Suprapubic skin (tissue), 4 donors: ENCODE measurements around the gene CECR2. TPM values are rescaled to one million over a fixed set of nuclear protein-coding genes. Genes with fewer than 3 reads are reported as not detected.

Experiments used
- DNase-seq, 2 donors: peaks; one replicate each; pipeline ENCODE4 v3.0.0-alpha.2; 2019; ENCODE audit warnings: low spot score in 2 of 2
- H3K27ac ChIP-seq: fragments of 200-600 bp; sonication (generic); one replicate; pipeline ENCODE4 v1.5.1; 2019
- H3K27me3 ChIP-seq: fragments of 200-600 bp; sonication (generic); one replicate; pipeline ENCODE4 v1.5.1; 2019
- H3K36me3 ChIP-seq: fragments of 200-600 bp; sonication (generic); one replicate; pipeline ENCODE4 v1.5.1; 2019
- H3K4me1 ChIP-seq: fragments of 200-600 bp; sonication (generic); one replicate; pipeline ENCODE4 v1.5.1; 2019
- H3K4me3 ChIP-seq: fragments of 200-600 bp; sonication (generic); one replicate; pipeline ENCODE4 v1.5.1; 2019; ENCODE audit warnings: mild to moderate bottlenecking
- H3K9me3 ChIP-seq: fragments of 200-600 bp; sonication (generic); one replicate; pipeline ENCODE4 v1.5.1; 2019
- CTCF ChIP-seq, 2 donors: fragments of 200-600 bp in 1 of 2; fragments of 450-650 bp in 1 of 2; sonication (generic) in 1 of 2; IDR thresholded peaks; one replicate each; pipeline ENCODE4 v1.5.1; 2016 to 2019; ENCODE audit warnings: antibody characterized with exemption in 2 of 2, mild to moderate bottlenecking in 1 of 2, moderate library complexity in 1 of 2
- EP300 ChIP-seq: sonication (generic); formaldehyde crosslinking; IDR thresholded peaks from one replicate; pipeline ENCODE4 v1.6.1; 2017; ENCODE audit warnings: antibody characterized with exemption
- POLR2A ChIP-seq, 2 donors: fragments of 450-650 bp; IDR thresholded peaks; one replicate each; pipeline ENCODE4 v1.6.1; 2017; ENCODE audit warnings: antibody characterized with exemption in 2 of 2, mild to moderate bottlenecking in 2 of 2, moderate library complexity in 2 of 2
- POLR2AphosphoS5 ChIP-seq, 3 donors: sonication (generic); formaldehyde crosslinking; IDR thresholded peaks; one replicate each; pipeline ENCODE4 v1.6.1; 2017; ENCODE audit warnings: antibody characterized with exemption in 3 of 3
- WGBS: methylation state at CpG from one replicate; pipeline ENCODE4 v1.1.5; 2018; 5-methylcytosine and 5-hydroxymethylcytosine counted together
- total RNA-seq, 4 donors: library from RNA; depleted of rRNA; stranded (reverse); fragments of >200 nt; gene quantifications; one replicate each; pipeline ENCODE4 v1.1.0, GENCODE V29; 2016

The CECR2 gene
- total RNA-seq, 4 donors from 2014 or later, result 2.5 to 3.9 (median 3.7) TPM

DNA sequence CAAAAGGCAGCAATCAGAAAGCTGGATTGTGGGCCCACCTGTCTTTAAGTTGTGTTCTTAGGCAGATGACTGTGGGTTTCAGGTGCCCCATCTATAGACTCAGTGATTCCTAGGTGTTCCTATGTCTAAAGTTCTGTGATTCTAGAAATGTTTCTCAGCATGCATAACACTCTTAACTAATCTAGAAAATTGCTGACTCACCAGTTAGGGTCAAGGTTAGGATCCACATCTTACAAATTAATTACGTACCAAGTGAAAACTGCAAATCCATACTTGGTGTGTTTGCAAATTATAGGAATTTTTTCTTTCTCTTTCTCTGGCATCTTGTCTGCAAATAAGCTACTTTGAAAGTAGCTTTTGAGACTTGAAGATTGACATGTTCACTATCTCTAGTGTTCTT is 7.7 kb downstream of the CECR2 start:
- Histone ChIP-seq H3K36me3 (no peaks in the 10 kb centered on the region), H3K27ac (no peak overlapping the region), H3K27me3 (peaks cover 34% of the 10 kb centered on the region), H3K9me3 (no peaks in the 10 kb centered on the region), H3K4me1 (no peaks in the 10 kb centered on the region), H3K4me3 (no peak overlapping the region)
- DNase-seq, result no peak
- 71% methylated on average over 1 of the region's 1 CpG for WGBS
- TF ChIP-seq POLR2AphosphoS5 (IDR thresholded peaks at IDR 0.05), result no peak
- no peak for TF ChIP-seq POLR2A (IDR thresholded peaks at IDR 0.05)
- no peak for TF ChIP-seq CTCF (IDR thresholded peaks at IDR 0.05)
- TF ChIP-seq EP300, result no peak

DNA sequence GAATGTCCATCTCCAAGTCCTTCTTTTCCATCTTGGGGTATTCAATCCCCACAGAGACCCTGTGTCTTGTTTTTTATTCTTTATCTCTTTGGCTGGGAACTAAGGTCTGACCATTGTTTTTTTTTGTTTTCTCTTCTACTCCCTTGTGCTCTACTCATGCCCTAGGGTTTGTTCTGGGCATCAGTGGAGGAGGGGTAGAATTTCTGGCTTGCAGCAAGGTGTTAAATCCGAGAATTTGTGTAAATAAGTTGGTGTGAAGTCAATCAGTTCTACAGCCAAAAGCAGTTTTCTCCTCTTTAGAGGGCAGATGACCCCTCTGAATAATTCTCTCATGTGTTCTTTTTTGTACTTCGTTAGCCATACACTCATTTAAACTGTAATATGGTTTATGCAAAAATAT is 10.7 kb downstream of the CECR2 start:
- no peak for DNase-seq
- peaks cover 6% of the 10 kb centered on the region for H3K9me3 ChIP-seq
- no peaks in the 10 kb centered on the region for H3K4me1 ChIP-seq
- 58% methylated on average over 2 of the region's 2 CpGs for WGBS
- H3K36me3 ChIP-seq, result no peaks in the 10 kb centered on the region
- no peak overlapping the region for H3K27ac ChIP-seq
- H3K4me3 ChIP-seq, result no peak overlapping the region
- H3K27me3 ChIP-seq, result peaks cover 14% of the 10 kb centered on the region
- TF ChIP-seq CTCF (IDR thresholded peaks at IDR 0.05), result no peak
- no peak for TF ChIP-seq POLR2AphosphoS5 (IDR thresholded peaks at IDR 0.05)
- no peak for TF ChIP-seq POLR2A (IDR thresholded peaks at IDR 0.05)
- TF ChIP-seq EP300, result no peak

DNA sequence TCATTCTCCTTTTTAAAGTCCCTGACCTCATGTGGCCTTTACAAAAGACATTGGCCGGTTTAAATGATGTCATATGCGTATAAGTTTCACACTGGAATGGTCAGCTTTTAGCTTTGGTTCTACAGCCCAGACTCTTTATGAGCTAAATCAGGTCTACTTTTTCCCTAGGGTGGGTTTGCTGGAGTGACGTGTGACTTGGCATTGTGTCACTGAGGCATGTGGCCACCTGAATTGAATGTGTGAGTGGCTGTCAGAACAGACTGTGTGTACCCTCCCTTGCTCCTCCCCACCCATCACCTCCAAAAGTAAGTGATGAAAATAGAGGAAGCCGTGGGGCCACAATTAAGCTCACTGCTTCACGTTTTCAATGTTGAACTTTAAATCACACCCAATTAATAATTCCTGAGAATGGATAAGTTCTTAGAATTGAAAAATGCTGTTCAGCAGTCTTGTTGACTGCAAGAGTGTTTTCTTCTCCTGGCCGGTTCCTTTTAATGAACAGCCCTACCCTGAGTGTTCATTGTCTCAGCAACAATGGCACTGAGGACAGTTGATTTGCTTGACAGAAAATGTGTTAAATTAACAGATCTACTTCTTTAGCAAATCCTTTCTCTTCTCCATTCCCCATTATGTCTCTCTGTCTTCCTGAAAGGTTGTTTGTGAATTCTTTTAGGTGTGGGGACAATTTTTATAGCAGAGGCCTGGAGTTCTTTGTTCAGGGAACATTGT is 11.3 kb downstream of the CECR2 start:
- Histone ChIP-seq H3K4me3 (no peak overlapping the region), H3K27me3 (peaks cover 14% of the 10 kb centered on the region), H3K4me1 (no peaks in the 10 kb centered on the region), H3K36me3 (no peaks in the 10 kb centered on the region), H3K27ac (no peak overlapping the region), H3K9me3 (peaks cover 8% of the 10 kb centered on the region)
- no peak for TF ChIP-seq POLR2A (IDR thresholded peaks at IDR 0.05)
- no peak for TF ChIP-seq EP300
- TF ChIP-seq POLR2AphosphoS5 (IDR thresholded peaks at IDR 0.05), result no peak
- TF ChIP-seq CTCF (IDR thresholded peaks at IDR 0.05), result no peak
- no peak for DNase-seq
- 57% methylated on average over 6 of the region's 6 CpGs for WGBS

DNA sequence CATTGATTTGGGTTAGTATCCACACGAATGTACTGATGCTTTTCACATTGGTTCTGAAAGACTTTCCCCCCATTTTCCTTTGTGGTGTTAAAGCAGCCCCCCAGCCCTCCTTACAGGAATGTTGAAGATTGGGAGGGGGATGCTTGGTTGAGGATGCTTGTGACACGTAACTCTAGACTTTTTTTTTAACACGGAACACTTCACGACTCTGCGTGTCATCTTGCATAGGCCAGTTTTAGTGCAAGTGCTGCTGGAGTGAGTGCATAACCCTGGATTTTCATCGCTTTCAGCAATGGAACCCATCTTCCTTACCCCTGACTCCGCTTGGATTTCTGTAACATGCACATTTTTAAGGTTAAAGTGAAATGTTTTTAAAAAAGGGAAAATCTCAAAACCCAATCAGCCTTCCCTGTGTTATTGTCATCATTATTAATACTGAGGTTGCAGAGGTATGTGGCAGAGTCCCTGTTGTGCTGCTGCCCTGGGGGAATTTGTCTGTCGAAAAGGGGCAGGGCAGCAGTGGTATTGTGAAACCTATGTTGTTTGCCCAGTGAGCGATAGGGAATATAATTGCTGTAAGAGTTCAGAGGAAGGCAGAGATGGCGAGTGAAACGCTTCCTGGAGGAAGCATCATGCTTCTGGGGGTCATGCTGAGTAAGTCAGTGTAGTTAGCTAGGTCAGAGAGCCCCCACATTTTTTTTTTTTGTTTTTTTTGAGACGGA is 12.1 kb downstream of the CECR2 start:
- Histone ChIP-seq H3K27ac (no peak overlapping the region), H3K27me3 (peaks cover 14% of the 10 kb centered on the region), H3K9me3 (peaks cover 8% of the 10 kb centered on the region), H3K4me3 (no peak overlapping the region), H3K36me3 (no peaks in the 10 kb centered on the region), H3K4me1 (no peaks in the 10 kb centered on the region)
- WGBS, result 69% methylated on average over 12 of the region's 12 CpGs
- DNase-seq, result no peak
- TF ChIP-seq POLR2A (IDR thresholded peaks at IDR 0.05), result no peak
- TF ChIP-seq CTCF (IDR thresholded peaks at IDR 0.05), result no peak
- no peak for TF ChIP-seq POLR2AphosphoS5 (IDR thresholded peaks at IDR 0.05)
- TF ChIP-seq EP300, result no peak

DNA sequence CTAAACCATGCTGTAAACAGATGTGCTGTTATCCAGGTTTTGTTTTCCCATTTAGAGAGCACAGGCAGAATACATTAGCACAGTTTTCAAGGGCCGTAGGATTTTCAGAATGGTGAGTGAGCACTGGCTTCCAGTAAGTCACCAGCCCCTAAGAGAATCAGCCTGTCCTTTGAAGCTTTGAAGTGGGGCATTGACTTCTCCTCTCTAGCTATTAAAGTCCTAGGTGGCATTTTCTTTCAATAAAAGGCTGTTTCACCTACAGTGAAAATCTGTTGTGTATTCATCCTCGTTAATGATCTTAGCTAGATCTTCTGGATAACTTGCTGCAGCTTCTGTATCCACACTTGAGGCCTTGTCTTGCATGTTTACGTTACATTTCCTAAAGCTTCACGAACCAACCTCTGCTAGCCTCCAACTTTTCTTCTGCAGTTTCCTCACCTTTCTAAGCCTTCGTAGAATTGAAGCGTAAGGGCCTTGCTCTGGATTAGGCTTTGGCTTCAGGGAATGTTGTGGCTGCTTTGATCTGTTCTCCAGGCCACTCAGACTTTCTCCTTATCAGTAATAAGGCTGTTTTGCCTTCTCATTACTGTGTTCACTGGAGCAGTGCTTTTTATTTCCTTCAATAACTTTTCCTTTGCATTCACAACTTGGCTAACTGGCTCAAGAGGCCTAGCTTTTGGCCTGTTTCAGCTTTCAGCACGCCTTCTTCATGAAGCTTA is 15.5 kb downstream of the CECR2 start:
- peaks cover 8% of the 10 kb centered on the region for H3K9me3 ChIP-seq
- 82% methylated on average over 7 of the region's 7 CpGs for WGBS
- no peaks in the 10 kb centered on the region for H3K4me1 ChIP-seq

More for the DNA sequence above, 15.5 kb downstream of the CECR2 start:
- no peak overlapping the region for H3K4me3 ChIP-seq
- peaks cover 3% of the 10 kb centered on the region for H3K27me3 ChIP-seq
- TF ChIP-seq EP300 (no peak), CTCF (IDR thresholded peaks at IDR 0.05) (no peak), POLR2A (IDR thresholded peaks at IDR 0.05) (no peak), POLR2AphosphoS5 (IDR thresholded peaks at IDR 0.05) (no peak)
- no peak overlapping the region for H3K27ac ChIP-seq
- no peak for DNase-seq
- no peaks in the 10 kb centered on the region for H3K36me3 ChIP-seq
